K562 (cell line): Measurements from ENCODE around the gene PTPRM.

Source experiments
- ARNT ChIP-seq, 2 experiments: fragments of 450-650 bp; IDR thresholded peaks; 2 replicates each; pipeline ENCODE4 v1.6.1; 2016; ENCODE audit warnings: mild to moderate bottlenecking in 1 of 2
- CAMTA2 ChIP-seq: fragments of 250-450 bp; sonication (Bioruptor Pico); conservative IDR thresholded peaks from 2 replicates; pipeline ENCODE4 v1.5.1; 2022
- CTCF ChIP-seq, 3 experiments: IDR thresholded peaks in 2 of 3; conservative IDR thresholded peaks in 1 of 3; 2 replicates each; pipeline ENCODE4 v1.5.1; 2011 to 2012; ENCODE audit warnings: low read length in 3 of 3, mild to moderate bottlenecking in 3 of 3, control low read depth in 2 of 3, improper control_type of control experiment in 1 of 3, inconsistent platforms in 1 of 3, low read depth in 1 of 3, mixed read lengths in 1 of 3, moderate library complexity in 1 of 3; ENCODE audit not compliant: insufficient read depth in 2 of 3
- CUX1 ChIP-seq: fragments of 200-800 bp; sonication (Bioruptor generic); IDR thresholded peaks from 2 replicates; pipeline ENCODE4 v1.6.1; 2016; ENCODE audit warnings: missing genetic modification characterization, missing compliant biosample characterization
- EZH2 ChIP-seq: IDR thresholded peaks from 2 replicates; pipeline ENCODE4 v1.6.1; 2012; ENCODE audit warnings: low read depth, mild to moderate bottlenecking, inconsistent platforms, low read length, borderline replicate concordance
- HDAC6 ChIP-seq: IDR thresholded peaks from 2 replicates; pipeline ENCODE4 v1.6.1; 2012; ENCODE audit warnings: low read depth, mild to moderate bottlenecking, control low read depth, inconsistent platforms, low read length, moderate library complexity
- MYC ChIP-seq, 2 experiments: fragments of 250-450 bp in 1 of 2; sonication (Bioruptor Pico) in 1 of 2; IDR thresholded peaks; 2 replicates each; pipeline versions ENCODE4 v1.5.1 to v1.6.1; 2012 to 2021; ENCODE audit warnings: low read depth in 2 of 2, borderline replicate concordance in 1 of 2, improper control_type of control experiment in 1 of 2, low read length in 1 of 2, mild to moderate bottlenecking in 1 of 2, moderate library complexity in 1 of 2
- POLR2A ChIP-seq: fragments of 450-650 bp; conservative IDR thresholded peaks from 2 replicates; pipeline ENCODE4 v1.6.1; 2016
- SMARCB1 ChIP-seq: IDR thresholded peaks from 2 replicates; pipeline ENCODE4 v1.6.1; 2011; ENCODE audit warnings: improper control_type of control experiment, low read depth; ENCODE audit not compliant: insufficient read length
- TEAD4 ChIP-seq, 2 experiments: sonication (generic) in 1 of 2; formaldehyde crosslinking in 1 of 2; IDR thresholded peaks; 2 replicates each; pipeline versions ENCODE4 v1.6.1 to v1.8.0; 2012 to 2022; ENCODE audit warnings: borderline replicate concordance in 1 of 2, inconsistent platforms in 1 of 2, low read length in 1 of 2, mild to moderate bottlenecking in 1 of 2, missing genetic modification reagents in 1 of 2
- ZNF121 ChIP-seq: sonication (generic); formaldehyde crosslinking; conservative IDR thresholded peaks from 2 replicates; pipeline ENCODE4 v1.8.0; 2022; ENCODE audit warnings: missing genetic modification reagents
- ZNF224 ChIP-seq: sonication (generic); formaldehyde crosslinking; IDR thresholded peaks from 2 replicates; pipeline ENCODE4 v1.8.0; 2022; ENCODE audit warnings: mild to moderate bottlenecking, missing genetic modification reagents
- ZNF24 ChIP-seq: fragments of 450-650 bp; IDR thresholded peaks from 2 replicates; pipeline ENCODE4 v1.6.1; 2016
- ZNF668 ChIP-seq: fragments of 250-450 bp; sonication (Bioruptor Pico); IDR thresholded peaks from 2 replicates; pipeline ENCODE4 v1.8.0; 2022; ENCODE audit warnings: mild to moderate bottlenecking, inconsistent platforms

- TF ChIP-seq ARNT (IDR thresholded peaks at IDR 0.05): no peak
- TF ChIP-seq ZNF224 (CRISPR knock-in tag): no peak
- no peak for TF ChIP-seq EZH2
- no peak for TF ChIP-seq ZNF668 (CRISPR knock-in tag)
- no peak for TF ChIP-seq CUX1 (CRISPR knock-in tag)
- no peak for TF ChIP-seq MYC (IDR thresholded peaks at IDR 0.05; ENCODE audit: low read depth, low read length)
- TF ChIP-seq MYC (CRISPR knock-in tag; IDR thresholded peaks at IDR 0.05; ENCODE audit: borderline replicate concordance, low read depth): no peak
- TF ChIP-seq ZNF121 (CRISPR knock-in tag): no peak
- TF ChIP-seq POLR2A: no peak
- no peak for TF ChIP-seq CAMTA2 (CRISPR knock-in tag)
- TF ChIP-seq HDAC6: no peak
- TF ChIP-seq ZNF24: no peak
- no peak for TF ChIP-seq TEAD4 (IDR thresholded peaks at IDR 0.05; ENCODE audit: low read length)
- TF ChIP-seq TEAD4 (CRISPR knock-in tag; IDR thresholded peaks at IDR 0.05; ENCODE audit: borderline replicate concordance): no peak
- no peak for TF ChIP-seq SMARCB1
- TF ChIP-seq CTCF (IDR thresholded peaks at IDR 0.05 in 2 of 3, conservative IDR thresholded peaks at IDR 0.05 in 1 of 3; ENCODE audit: insufficient read depth in 2 of 3, low read depth in 1 of 3, low read length in 3 of 3): no peak
Measured at GRCh38 chr18:8435376-8435775, 868.3 kb downstream of the PTPRM start.
